NB4 (cell line): ENCODE results near the gene DYNLT2B.
"Not testable (repeated sequence)": the region's sequence is repeated elsewhere in the genome, so short reads cannot be mapped to it uniquely, and the experiment has no call there.

ENCODE experiments used
- DNase-seq: peaks from one replicate; pipeline ENCODE4 v3.0.0; 2010; ENCODE audit warnings: low read depth
- H3K4me3 ChIP-seq: one replicate; pipeline ENCODE4 v1.5.1; 2011; ENCODE audit warnings: mild to moderate bottlenecking, low read depth, low read length, moderate library complexity
- MYC ChIP-seq: IDR thresholded peaks from 2 replicates; pipeline ENCODE4 v1.6.1; 2011; ENCODE audit warnings: low read depth, low read length
- POLR2A ChIP-seq: IDR thresholded peaks from 2 replicates; pipeline ENCODE4 v1.6.1; 2011; ENCODE audit warnings: mild to moderate bottlenecking; ENCODE audit not compliant: insufficient read length; ENCODE audit errors: extremely low read depth
- TF ChIP-seq, protein P1 (sequence below): IDR thresholded peaks from one replicate; pipeline ENCODE4 v1.5.1; 2012; ENCODE audit warnings: low read depth, low read length
- TF ChIP-seq, protein P2 (sequence below): IDR thresholded peaks from 2 replicates; pipeline ENCODE4 v1.6.1; 2011; ENCODE audit warnings: low read depth, low read length

The DYNLT2B gene

DNA sequence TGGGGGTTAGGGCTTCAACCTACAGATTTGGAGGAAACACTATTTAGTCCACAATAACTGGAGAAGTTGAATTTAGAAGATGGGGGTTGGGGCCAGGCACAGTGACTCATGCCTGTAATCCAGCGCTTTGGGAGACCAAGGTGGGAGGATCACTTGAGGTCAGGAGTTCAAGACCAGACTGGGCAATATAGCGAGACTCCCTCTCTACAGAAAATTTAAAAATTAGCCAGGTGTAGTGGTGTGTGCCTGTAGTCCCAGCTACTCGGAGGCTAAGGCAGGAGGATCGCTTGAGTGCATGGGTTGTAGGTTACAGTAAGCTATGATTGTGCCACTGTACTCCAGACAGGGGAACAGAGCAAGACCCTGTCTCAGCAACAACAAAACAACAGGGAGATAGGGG is 5.0 kb upstream of the DYNLT2B start:
- H3K4me3 ChIP-seq: no peak overlapping the region
- DNase-seq: peak; percentile 34
- TF ChIP-seq, protein P1, sequence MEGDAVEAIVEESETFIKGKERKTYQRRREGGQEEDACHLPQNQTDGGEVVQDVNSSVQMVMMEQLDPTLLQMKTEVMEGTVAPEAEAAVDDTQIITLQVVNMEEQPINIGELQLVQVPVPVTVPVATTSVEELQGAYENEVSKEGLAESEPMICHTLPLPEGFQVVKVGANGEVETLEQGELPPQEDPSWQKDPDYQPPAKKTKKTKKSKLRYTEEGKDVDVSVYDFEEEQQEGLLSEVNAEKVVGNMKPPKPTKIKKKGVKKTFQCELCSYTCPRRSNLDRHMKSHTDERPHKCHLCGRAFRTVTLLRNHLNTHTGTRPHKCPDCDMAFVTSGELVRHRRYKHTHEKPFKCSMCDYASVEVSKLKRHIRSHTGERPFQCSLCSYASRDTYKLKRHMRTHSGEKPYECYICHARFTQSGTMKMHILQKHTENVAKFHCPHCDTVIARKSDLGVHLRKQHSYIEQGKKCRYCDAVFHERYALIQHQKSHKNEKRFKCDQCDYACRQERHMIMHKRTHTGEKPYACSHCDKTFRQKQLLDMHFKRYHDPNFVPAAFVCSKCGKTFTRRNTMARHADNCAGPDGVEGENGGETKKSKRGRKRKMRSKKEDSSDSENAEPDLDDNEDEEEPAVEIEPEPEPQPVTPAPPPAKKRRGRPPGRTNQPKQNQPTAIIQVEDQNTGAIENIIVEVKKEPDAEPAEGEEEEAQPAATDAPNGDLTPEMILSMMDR: no peak
- TF ChIP-seq, protein P2, sequence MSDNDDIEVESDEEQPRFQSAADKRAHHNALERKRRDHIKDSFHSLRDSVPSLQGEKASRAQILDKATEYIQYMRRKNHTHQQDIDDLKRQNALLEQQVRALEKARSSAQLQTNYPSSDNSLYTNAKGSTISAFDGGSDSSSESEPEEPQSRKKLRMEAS: no peak
- TF ChIP-seq POLR2A (no peak), MYC (no peak)

DNA sequence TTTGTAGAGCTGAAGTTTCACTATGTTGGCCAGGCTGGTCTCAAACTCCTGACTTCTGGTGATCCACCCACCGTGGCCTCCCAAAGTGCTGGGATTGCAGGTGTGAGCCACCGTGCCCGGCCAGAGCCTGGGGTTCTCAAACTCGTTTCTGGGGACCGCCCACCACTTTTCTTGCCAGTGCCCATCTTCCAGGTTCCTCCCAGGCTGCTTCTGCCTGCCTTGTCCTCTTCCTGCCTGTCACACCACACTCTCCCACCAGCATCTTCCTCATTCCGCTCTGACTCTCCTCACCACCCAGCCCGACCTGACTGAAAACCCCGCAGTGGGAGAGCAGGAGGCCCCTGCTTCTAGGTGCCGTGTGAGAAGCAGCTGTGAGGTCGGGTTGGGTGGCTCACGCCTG is 3.1 kb upstream of the DYNLT2B start:
- TF ChIP-seq MYC: no peak
- no peak for TF ChIP-seq POLR2A
- TF ChIP-seq, protein P2: no peak
- TF ChIP-seq, protein P1: no peak
- no peak overlapping the region for H3K4me3 ChIP-seq
- DNase-seq: peak; percentile 34

DNA sequence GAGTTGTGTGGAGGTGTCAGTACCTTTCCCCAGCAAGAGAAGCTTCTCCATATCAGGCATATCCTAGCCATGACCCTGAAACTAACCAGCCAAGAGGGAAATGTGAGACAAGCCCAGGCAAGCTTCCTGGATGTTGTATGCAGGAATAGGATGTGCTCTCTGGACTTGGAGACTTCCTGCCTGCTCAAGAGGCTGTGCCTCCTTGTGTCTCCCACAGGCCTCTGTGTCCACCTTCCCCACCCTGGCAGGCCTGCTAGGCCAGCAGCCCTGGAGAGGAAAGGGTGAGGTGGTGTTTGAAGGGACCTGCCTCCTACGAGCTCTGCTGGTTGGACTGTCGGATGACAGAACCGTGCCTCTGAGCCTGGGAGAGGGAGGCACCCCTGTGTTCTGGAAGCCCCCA is 2.1 kb upstream of the DYNLT2B start:
- H3K4me3 ChIP-seq: no peak overlapping the region
- TF ChIP-seq POLR2A: no peak
- TF ChIP-seq, protein P2: no peak
- no peak for TF ChIP-seq MYC
- DNase-seq: no peak

DNA sequence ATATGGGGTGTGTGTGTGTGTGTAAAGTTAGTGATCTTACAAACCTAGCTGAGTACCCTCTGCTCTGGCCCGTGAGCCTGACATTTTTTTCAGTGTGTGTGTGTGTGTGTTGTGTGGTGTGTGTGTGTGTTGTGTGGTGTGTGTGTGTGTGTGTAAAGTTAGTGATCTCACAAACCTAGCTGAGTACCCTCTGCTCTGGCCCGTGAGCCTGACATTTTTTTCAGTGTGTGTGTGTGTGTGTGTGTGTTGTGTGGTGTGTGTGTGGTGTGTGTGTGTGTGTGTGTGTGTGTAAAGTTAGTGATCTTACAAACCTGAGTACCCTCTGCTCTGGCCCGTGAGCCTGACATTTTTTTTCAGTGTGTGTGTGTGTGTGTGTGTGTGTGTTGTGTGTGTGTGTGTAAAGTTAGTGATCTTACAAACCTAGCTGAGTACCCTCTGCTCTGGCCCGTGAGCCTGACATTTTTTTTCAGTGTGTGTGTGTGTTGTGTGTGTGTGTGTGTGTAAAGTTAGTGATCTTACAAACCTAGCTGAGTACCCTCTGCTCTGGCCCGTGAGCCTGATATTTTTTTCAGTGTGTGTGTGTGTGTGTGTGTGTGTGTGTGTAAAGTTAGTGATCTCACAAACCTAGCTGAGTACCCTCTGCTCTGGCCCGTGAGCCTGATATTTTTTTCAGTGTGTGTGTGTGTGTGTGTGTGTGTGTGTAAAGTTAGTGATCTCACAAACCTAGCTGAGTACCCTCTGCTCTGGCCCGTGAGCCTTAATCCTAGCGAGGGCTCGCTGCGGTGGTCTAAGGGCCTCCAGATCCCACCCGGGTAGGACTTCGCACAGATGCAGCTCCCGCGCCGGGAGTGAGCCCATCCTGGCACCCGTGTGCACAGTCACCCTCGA is 997 bp downstream of the DYNLT2B start:
- peak overlapping the region; percentile 80 for H3K4me3 ChIP-seq

DNA sequence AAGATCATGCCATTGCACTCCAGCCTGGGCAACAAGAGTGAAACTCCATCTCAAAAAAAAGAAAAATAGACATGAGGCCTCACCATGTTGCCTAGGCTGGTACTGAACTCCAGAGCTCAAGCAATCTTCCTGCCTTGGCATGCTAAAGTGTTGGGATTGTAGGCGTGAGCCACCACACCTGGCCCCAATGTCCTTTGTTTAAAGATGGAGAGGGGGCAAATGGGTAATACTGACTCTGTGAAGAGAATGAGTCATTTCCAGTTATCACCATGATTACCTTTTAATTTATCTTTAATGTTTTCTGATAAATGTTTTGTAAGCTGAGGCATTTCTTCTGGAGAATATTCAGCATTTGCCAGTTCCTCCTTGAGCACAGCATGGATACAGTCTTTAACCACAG is 2.2 kb downstream of the DYNLT2B start:
- H3K4me3 ChIP-seq: no peak overlapping the region
- TF ChIP-seq POLR2A (no peak), MYC (no peak)
- TF ChIP-seq, protein P2: no peak
- TF ChIP-seq, protein P1: no peak
- DNase-seq: no peak

More for the DNA sequence above, 997 bp downstream of the DYNLT2B start:
- DNase-seq: not testable (repeated sequence)

DNA sequence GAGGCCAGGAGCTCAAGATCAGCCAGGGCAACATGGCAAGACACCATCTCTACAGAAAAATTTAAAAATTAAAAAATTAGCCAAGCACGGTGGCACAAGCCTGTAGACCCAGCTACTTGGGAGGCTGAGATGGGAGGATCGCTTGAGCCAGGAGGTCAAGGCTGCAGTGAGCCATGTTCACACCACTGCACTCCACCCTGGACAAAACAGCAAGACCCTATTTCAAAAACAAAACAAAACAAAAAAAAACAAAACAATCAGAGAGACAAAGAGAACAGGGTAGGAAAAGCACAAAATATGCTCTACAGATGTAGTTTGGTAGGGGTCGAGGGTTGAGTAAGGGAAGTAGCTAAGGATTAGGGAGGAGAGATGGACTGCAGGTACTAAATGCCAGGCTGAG is 3.4 kb downstream of the DYNLT2B start:
- TF ChIP-seq MYC (no peak), POLR2A (no peak)
- TF ChIP-seq, protein P1: no peak
- TF ChIP-seq, protein P2: no peak
- no peak for DNase-seq
- no peak overlapping the region for H3K4me3 ChIP-seq

DNA sequence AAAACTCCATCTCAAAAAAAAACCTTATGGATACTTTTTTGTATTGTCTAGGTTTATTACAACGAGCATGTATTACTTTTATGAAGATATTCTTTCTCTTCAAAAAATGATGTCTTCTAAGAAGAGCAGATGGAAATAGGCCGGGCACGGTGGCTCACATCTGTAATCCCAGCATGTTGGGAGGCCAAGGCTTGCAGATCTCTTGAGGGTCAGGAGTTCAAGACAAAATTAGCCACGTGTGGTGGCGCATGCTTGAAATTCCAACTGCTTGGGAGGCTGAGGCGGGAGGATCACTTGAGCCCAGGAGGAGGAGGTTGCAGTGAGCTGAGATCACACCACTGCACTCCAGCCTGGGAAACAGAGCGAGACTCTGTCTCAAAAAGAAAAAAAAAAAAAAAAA is 4.0 kb downstream of the DYNLT2B start:
- H3K4me3 ChIP-seq, DNase-seq: not testable (repeated sequence)

DNA sequence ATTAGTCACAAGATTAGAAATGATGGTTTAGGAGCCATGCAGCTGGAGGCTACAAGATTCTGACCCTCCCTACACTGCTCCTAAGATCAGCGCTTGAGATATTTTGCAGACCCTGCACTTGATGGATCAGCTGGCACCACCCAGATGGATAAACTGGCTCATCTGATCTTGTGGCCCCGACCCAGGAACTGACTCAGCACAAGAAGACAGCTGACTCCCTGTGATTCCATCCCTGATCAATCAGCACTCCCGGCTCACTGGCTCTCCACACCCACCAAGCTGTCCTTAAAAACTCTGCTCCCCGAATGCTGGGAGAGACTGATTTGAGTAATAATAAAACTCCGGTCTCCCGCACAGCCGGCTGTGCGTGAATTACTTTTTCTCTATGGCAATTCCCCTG is 15.1 kb downstream of the DYNLT2B start:
- not testable (repeated sequence) for DNase-seq, H3K4me3 ChIP-seq

DNA sequence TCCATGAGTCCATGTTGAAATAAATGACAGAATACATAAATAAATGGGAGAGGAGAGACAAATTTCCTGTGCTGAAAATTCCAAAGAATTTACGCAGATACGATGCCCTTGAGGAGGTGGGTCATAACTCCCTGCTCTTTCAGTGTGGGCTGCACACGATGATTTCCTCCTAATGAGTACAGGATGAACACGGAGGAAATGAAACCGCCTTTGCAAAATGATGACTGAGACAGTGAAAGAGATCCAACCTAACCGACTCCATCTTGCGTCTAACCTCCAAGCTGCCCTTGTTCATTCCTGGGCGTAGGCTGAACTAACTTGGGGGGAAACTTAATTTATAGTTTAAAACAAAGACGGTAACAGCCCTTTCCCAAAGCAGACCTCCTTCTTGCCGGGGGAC is 15.5 kb downstream of the DYNLT2B start:
- DNase-seq, H3K4me3 ChIP-seq: not testable (repeated sequence)
